Fibroblast of skin of left quadriceps (primary cell): Measurements from ENCODE around the gene SLC39A2.
"Not testable (repeated sequence)": the region's sequence is repeated elsewhere in the genome, so short reads cannot be mapped to it uniquely, and the experiment has no call there.

Experiments used
- DNase-seq, 2 experiments: peaks; one replicate each; pipeline ENCODE4 v3.0.0-alpha.2; 2013; ENCODE audit warnings: low read depth in 2 of 2

SLC39A2 gene, protein sequence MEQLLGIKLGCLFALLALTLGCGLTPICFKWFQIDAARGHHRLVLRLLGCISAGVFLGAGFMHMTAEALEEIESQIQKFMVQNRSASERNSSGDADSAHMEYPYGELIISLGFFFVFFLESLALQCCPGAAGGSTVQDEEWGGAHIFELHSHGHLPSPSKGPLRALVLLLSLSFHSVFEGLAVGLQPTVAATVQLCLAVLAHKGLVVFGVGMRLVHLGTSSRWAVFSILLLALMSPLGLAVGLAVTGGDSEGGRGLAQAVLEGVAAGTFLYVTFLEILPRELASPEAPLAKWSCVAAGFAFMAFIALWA

DNA sequence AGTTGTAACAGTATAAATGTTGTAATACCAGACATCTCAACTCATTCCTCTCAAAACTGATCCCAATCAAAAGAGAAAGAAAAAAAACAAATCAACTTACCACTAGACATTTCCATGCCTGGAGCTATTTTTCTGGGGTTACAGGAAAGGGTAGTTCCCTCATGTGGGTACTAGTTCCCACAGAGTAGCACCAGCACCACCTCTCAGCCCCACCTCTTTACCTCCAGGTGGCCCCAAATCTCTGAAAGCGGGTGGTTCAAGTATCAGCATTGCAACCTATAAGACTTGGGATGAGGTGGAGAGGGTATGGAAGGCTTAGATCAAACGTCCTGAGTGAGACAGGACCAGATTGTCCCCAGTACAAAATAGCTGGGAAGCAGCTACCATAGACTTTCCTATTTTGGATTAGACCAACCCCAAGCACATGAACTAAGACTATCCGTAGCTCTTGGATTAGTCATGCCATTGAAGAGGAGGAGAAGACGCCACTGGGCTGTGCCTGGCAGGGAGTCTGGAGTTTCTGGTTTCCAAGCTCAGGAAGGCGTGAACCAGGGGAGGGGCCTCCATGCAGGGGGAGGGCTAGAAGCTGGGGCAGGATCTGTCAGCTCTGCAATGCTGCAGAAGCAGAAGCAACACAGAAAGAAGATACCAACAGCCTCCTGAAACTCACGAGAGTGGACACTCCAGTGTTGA lies at the start of gene SLC39A2:
Gene SLC39A2, plus strand, starts transcription at position 620 of the 693 bp plus-strand sequence. CDS start 154 bp downstream, outside the sequence.
- DNase-seq, result peak; percentile 32 to 37

DNA sequence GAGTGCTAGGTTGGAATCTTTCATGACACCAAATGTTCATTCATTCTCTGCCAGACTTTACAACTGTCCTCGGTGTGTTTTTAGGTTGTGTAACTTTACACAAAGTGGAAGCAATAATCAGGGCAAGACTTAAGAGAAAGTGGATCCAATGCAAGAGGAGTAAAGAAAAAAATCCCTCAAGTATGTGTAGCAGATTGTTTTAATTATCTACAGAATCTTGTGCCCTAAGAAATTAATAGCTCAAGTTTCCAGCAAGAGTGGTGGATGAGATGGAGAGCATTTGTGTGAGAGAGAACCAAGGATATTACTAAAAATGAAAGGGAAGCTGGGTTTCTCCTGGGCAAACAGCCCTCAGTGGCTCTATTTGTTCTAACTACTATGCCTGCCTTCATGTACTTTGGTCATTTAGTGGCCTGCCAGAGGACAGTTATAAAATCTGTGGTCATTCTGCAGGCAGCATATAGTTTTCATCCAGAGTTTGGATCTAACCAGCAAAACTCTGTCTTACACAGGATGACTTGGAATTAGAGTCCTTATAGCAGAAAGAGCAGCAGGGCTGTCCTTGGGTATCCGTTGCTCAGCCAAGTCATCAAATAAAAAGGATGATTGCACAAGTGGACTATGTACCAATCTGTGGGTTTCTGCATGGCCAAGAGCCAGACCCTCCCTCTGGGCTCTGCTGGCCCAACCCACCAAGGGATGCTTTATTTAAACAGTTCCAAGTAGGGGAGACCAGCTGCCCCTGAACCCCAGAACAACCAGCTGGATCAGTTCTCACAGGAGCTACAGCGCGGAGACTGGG lies 44.2 kb upstream of the SLC39A2 start, which contains the start of gene RNASE2:
Gene RNASE2, plus strand, starts transcription at position 752 of the 802 bp plus-strand sequence. CDS start 285 bp downstream, outside the sequence.
- DNase-seq, result not testable (repeated sequence)

DNA sequence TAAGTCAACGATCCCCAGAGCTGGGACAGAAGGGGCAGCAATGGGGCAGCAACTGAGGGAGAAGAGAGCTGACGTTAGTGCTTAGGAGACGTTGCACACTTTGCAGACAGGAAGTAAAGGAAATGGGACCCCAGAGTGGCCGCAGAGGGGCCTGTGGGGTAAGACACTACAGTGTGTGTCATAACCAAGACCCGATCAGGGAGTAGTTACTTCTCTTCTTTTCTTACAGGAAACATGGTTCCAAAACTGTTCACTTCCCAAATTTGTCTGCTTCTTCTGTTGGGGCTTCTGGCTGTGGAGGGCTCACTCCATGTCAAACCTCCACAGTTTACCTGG lies 43.6 kb upstream of the SLC39A2 start:
- DNase-seq, result not testable (repeated sequence)

DNA sequence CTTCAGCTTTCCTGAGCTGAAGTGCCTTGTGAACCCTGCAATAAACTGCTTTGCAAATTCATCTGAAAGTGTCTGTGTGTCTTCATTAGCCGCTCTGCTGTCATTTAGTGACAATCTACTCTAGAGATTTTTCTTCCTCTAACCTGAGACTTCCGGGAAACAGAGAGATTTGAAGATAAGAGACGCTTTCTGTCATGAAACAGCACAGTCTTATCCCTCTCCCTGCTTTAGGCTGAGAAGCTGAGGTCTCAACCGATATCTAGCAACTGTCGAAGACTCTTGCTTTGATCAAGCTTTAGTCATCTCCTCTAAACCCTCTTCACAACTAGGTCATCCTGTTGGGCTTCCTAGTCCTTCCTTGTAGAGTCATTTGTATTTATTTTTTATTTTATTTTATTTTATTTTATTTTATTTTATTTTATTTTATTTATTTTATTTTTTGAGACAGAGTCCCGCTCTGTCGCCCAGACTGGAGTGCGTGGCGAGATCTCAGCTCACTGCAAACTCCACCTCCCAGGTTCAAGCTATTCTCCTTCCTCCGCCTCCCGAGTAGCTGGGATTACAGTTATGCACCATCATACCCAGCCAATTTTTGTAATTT lies 42.6 kb upstream of the SLC39A2 start:
- DNase-seq, result no peak

DNA sequence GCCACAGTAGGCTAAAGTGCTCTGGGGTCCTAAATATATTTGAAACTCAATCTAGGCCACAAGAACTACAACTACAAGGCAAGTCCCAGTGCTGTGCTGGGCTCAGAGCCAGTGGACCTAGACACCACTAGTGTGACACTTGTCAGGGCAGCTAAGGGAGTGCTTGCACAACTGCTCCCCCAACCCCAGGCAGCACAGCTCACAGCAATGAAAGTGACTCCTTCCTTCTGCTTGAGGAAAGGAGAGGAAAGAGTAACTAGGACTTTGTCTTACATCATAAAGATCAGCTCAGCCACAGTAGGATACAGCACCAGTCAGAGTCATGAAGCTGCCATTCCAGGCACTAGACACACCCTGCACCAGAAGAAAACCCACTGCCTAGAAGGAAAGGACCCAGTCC lies 40.1 kb upstream of the SLC39A2 start:
- DNase-seq, result not testable (repeated sequence)

DNA sequence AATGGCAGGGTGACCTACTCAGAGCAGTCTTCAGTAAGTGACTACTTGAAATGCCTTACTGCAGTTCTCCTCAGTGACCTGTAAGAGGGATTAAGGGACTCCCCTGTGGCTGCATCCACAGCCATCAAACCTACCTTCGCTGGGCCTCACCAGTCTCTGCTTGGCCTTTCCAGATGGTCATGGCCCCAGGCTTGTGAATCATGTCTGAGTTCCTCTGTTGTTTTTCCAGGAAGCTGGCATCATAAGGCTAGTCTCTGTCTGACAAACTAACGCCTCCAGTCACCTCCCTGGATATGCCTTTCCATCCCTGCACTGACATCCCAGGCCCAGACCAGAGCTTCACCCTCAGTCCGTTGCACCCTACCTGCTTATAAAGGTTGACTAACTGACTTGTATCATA lies 29.8 kb upstream of the SLC39A2 start:
- no peak for DNase-seq

DNA sequence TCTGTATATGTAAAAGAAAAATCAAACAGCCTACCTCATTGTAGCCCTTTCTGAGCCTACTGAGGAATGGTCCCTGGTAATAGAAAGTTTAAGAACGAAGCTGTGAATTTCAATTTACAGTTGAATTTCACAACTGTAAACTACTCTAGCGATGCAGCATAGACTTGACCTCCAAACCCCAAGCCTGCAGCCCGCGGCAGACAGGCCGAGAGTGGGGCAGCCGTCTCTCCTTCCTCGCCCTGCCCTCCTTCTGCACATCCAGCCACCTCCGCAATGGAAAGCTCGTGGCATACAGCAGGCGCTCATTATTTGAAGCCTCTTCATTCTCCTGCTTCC lies 28.5 kb upstream of the SLC39A2 start:
- DNase-seq, result no peak

DNA sequence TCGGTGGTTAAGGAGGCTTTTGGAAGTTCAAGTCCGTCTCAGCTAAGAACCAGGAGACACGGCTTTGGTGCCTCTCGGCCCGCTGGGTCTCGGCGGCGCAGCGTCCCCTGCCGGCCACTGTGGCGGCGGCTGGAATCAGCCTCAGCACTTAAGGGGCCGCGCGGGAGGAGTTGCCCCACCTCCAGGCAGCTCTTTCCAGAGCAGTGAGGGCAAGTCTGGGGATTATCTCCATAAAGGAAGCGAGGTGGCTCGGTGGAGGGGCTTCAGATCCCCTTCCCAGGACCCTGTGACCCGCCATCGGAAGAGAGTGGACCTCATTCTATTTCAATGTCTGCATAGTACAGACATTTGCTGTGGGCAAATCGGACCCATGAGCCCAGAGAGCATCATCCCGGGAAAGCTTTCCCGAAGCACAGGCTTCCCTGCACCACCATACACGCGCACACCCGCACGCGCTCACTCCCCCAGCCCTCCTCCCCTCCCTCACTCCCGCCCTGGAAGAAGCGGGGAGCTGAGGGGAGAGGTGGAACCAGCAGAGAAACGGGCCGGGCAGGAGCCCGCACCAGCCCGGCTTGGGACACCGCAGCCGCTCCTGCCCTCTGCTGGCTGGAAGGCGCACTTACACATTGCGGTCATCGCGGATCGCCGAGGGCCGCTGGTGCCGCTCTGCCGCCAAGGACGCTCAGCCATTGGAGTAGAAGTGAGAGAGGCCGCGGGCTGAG lies 27.9 kb upstream of the SLC39A2 start:
- peak; percentile 61 to 68 for DNase-seq

DNA sequence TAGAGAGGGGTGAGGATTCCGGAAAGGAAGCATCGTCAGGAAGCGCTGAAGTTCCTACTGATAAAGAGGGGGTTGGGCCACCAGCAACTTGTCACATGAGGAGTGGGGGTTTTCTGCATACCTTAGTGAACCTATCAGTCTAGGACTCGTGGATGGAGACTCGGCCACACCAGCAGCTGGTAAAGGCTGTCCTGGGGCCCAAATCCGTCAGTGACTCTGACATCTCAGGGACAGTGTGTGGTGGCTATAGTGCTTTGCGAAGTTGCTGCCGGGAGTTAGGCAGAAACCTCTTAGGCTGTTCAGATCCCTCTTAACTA lies 27.4 kb upstream of the SLC39A2 start:
- DNase-seq, result no peak

DNA sequence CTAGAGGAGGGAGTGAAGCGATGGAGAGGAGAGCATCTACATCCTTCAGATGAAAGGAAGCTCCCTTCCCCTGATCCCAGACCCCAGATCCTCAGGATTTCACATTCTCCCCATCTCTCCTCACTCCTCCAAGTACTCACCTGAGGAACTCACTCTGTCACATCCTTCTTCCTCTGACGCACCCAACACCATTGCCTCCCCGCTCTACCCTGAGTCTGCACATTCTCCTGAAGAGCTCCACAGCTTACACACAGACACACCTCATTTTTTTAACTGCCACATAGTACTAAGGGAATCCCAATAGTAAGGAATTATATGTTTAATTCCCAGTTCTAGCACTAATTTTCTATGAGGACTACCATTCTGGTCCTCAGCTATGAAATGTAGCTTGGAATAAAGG lies 25.6 kb upstream of the SLC39A2 start:
- DNase-seq, result no peak

DNA sequence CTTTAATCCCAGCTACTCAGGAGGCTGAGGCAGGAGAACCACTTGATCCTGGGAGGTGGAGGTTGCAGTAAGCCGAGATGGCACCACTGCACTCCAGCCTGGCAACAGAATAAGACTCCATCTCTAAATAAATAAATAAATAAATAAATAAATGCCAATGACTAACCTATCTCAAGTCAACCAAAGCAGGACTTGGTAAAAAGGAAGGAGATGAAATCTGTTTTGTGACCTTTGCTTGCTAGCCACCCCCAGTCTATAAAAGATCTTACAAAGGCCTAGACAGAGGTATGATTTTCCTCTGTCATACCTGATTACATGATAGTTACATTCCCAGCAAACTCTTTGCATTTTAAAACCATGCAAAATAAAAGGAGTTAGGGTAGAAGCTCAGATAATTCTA lies 22.8 kb upstream of the SLC39A2 start:
- DNase-seq, result no peak

DNA sequence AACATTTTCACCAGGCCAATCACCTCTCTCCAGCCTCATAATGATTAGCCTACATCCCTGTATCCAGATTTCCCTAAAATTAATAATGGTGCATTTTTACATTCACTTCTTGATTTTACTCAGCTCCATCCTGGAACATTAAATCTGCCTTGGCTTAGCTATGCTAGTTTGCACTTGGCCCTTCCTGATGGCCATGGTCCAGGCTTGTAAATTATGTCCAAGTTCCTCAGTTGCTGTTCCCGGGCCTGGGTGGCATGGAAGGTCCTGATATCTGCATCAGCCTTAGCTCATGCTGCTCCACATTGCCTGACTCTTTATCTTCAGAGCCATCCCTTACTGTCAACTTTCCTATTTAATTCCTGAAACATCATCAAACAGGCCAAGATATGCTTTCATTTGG lies 20.4 kb upstream of the SLC39A2 start:
- no peak for DNase-seq

DNA sequence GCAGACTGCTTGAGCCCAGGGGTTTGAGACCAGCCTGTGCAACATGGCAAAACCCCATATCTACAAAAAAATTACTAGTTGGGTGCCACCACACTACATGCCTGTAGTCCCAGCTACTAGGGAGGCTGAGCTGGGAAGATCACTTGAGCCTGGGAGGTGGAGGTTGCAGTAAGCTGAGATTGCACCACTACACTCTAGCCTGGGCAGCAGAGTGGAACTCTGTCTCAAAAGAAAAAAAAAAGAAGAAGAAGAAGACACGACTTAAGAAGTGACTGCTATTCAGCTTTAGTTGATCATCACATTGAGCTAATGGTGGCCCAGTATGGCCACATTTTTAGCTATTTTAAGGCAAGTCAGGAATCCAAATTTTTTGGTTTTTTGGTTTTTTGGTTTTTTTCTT lies 18.2 kb upstream of the SLC39A2 start:
- no peak for DNase-seq

DNA sequence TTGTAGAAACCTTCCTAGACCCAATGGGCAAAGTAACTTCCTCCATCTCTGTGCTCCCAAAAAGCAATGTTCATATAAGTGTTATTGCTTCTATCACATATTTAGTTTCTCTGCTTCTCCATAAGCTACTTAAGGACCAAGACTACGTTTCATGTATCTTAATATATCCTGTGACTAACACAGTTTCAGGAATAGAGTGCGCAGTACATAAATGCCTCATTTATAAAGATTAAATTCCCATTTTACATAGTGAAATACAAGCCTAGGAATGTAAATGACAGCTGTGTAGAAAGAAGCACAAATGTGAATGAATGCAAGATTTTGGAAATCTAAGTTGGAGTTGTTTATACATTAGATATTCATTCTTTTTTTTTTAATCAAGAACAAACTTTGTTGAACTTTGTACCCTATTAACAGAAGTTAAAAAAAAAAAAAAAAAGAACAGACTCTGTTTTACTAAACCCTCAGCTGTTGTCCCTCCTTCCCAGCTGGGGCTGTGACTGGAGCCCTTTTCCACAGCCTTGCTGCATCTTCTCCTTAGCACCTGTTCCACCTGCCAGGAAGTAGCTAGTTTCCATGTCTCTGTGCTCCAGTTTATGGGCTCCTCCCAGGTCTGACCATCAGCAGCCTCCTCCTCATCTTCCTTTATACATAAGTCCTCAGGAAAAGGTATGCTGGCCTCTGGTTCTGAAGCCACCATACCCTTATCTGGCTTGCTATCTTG lies 16.3 kb upstream of the SLC39A2 start:
- DNase-seq, result no peak

DNA sequence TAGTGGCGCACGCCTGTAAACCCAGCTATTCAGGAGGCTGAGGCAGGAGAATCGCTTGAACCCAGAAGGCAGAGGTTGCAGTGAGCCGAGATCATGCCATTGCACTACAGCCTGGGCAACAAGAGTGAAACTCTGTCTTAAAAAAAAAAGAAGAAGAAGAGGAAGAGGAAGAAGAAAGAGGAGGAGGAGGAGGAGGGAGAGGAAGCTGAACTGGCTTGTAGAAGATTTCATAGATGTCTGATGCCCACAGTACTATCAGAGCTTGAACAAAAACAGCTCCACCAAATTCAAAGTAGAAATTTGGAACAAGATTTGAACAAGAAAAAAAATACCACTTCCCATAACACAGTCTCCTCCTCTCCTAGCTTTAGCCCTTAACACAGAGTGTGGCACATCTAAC lies 13.4 kb upstream of the SLC39A2 start:
- not testable (repeated sequence) for DNase-seq

DNA sequence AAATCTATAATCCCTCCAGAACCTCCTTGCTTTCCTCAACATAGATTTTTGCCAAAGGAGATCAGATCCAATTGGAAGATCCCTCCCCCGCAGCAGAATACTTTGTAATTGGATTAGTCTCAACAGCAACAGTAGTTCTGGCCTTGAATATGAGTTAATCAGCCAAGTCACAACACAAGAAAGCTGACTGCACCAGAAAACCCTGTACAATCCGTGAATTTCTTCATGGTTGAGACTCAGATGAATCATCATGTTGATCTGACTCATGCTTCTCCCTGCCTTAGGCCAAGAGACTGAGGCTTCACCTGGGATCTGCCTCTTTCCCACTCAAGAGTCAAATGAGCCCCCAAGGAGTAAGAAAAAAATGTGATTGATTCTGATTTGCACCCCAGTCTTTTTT lies 12.3 kb upstream of the SLC39A2 start:
- DNase-seq, result peak; percentile 80 to 84

DNA sequence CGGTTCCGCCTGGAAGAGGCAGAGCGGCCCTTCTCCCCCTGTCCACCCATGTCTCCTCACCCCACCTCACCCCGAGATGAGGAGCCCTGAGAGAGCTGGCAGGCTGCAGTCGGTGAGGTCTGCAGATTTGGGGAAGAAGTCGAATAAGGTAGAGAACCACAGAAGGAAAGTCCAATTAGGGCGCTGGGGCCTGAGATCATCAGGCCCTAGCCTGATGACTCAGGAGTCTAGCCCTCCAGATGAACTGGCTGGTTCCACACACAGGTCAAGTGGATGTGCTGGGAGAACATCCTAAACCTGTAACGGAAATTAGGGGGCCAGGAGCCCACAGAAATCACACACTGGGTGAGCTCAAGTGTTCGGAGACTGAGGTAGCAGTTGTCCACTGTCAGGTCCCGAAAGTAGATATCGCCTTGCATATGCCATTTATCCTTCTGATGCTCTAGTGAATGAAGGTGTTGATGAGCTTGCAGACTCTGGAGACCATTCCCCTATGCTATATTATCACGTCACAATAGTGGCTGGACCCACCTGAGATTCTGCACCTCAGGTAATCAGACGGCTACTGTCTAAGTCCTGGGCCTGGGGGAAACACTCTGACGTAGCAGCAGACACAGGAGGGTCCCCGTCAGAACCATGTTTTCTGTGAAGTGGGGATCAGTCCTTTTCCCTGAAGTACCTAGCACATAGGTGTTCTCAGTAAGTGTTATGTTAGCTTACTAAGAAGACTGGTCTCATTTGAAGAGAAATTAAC lies 10.2 kb upstream of the SLC39A2 start:
- DNase-seq, result no peak

DNA sequence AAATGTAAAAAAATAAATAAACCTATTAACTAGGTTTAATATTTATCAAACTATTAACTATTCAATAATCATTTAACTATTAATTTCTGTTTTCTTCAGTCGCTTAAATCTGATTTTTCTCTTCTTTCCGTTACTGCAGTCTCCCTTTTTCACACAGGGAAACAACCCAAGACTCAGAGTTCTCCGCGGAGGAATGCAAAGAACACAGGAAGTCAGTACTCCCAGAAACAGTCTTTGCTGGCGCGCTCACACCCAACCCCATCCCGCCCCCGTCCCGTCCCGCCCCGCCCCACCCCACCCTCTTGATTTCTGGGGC lies 9.7 kb upstream of the SLC39A2 start:
- DNase-seq, result no peak

DNA sequence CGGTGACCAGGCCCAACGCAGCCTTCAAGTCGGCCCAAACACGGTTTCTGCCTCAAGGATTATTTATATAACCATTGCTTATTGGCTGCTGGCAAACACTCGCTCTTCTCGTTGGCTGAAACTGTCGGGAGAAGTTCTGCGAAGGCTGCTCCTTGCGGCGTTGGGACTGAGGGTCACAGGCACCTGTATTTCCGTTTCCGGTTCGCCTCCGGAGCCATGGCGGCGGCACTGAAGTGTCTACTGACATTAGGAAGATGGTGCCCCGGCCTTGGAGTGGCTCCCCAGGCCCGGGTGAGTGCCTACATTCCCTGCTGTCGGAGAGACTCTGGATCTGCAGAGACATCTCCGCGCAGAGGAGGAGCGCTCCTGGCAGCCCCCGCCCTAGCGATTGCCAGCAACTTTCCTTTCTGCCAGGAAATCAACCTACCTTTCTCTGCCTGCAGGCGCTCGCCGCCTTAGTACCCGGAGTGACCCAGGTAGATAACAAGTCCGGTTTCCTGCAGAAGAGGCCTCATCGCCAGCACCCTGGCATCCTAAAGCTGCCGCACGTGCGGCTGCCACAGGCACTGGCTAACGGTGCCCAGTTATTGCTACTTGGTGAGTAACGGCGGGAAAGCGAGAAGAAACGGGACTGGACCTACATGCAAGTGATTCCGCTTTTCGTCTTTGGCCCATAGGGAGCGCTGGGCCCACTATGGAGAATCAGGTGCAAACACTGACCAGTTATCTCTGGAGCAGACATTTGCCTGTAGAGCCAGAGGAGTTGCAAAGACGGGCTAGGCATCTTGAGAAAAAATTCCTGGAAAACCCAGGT lies 9.1 kb upstream of the SLC39A2 start, which contains the start of gene METTL17:
Gene METTL17, plus strand, starts transcription at position 194 of the 814 bp plus-strand sequence. Its CDS starts 23 bp downstream, at position 217.
- DNase-seq, result peak; percentile 94 to 95
